Measurements from ENCODE around the gene WDR5. TPM values are rescaled to one million over a fixed set of nuclear protein-coding genes. Genes with fewer than 3 reads are reported as not detected.
A peak's percentile ranks its signal among the peaks of the same experiment; 100 is the strongest.

The WDR5 gene
- total RNA-seq, 2 experiments from 2014 or later = 41.0 to 42.5 TPM

- no peak for DNase-seq
- H3K4me3 Mint-ChIP-seq = no peak overlapping the region
- POLR2A ChIA-PET = no interaction called here
- H3K4me1 Mint-ChIP-seq = no peaks in the 10 kb centered on the region
- H3K36me3 Mint-ChIP-seq (ENCODE audit: low read depth) = peaks cover 30% of the 10 kb centered on the region
- no peaks in the 10 kb centered on the region for H3K9me3 Mint-ChIP-seq
- no peaks in the 10 kb centered on the region for H3K27me3 Mint-ChIP-seq
- no peak overlapping the region for H3K27ac Mint-ChIP-seq
- CTCF ChIA-PET = interaction anchor here (1.5 kb wide), 1 partner anchor 7 kb away, joined by 7 read pairs; no protein-coding TSS in a partner anchor
Observed at GRCh38 chr9:134155812-134156377, 20.0 kb downstream of the WDR5 start.

- Mint-ChIP-seq H3K27ac (no peak overlapping the region), H3K9me3 (no peaks in the 10 kb centered on the region), H3K4me1 (peaks cover 2% of the 10 kb centered on the region), H3K27me3 (no peaks in the 10 kb centered on the region), H3K4me3 (no peak overlapping the region), H3K36me3 (ENCODE audit: low read depth) (peaks cover 29% of the 10 kb centered on the region)
- DNase-seq = no peak
- ChIA-PET POLR2A (no interaction called here), CTCF (interaction anchor here (0.8 to 1.4 kb wide), 2 partner anchors 16 to 32 kb away, joined by 3 to 5 read pairs; no protein-coding TSS in a partner anchor)
Observed at GRCh38 chr9:134156564-134157377, 20.9 kb downstream of the WDR5 start.

GRCh38 chr9:134157378-134157885, 21.6 kb downstream of the WDR5 start:
- no peaks in the 10 kb centered on the region for H3K9me3 Mint-ChIP-seq
- H3K27ac Mint-ChIP-seq = no peak overlapping the region
- H3K4me3 Mint-ChIP-seq = no peak overlapping the region

GRCh38 chr9:134158242-134158641, 22.4 kb downstream of the WDR5 start:
- ChIA-PET CTCF (no interaction called here), POLR2A (no interaction called here)
- Mint-ChIP-seq H3K4me3 (no peak overlapping the region), H3K27ac (no peak overlapping the region), H3K36me3 (ENCODE audit: low read depth) (peaks cover 24% of the 10 kb centered on the region), H3K9me3 (no peaks in the 10 kb centered on the region), H3K4me1 (peaks cover 12% of the 10 kb centered on the region), H3K27me3 (no peaks in the 10 kb centered on the region)
- DNase-seq = no peak

More at GRCh38 chr9:134157378-134157885, 21.6 kb downstream of the WDR5 start:
- no peak for DNase-seq
- Mint-ChIP-seq H3K36me3 (ENCODE audit: low read depth) (peaks cover 27% of the 10 kb centered on the region), H3K27me3 (no peaks in the 10 kb centered on the region), H3K4me1 (peaks cover 8% of the 10 kb centered on the region)
- ChIA-PET CTCF (interaction anchor here (0.8 to 1.4 kb wide), 2 partner anchors 16 to 32 kb away, joined by 3 to 5 read pairs; no protein-coding TSS in a partner anchor), POLR2A (no interaction called here)

GRCh38 chr9:134158753-134159392, 23.0 kb downstream of the WDR5 start:
- Mint-ChIP-seq H3K9me3 (no peaks in the 10 kb centered on the region), H3K4me3 (no peak overlapping the region), H3K36me3 (ENCODE audit: low read depth) (peaks cover 24% of the 10 kb centered on the region), H3K4me1 (peaks cover 12% of the 10 kb centered on the region), H3K27ac (no peak overlapping the region), H3K27me3 (no peaks in the 10 kb centered on the region)
- ChIA-PET CTCF (interaction anchor here (1.0 kb wide), 1 partner anchor 12 kb away, joined by 3 read pairs; no protein-coding TSS in a partner anchor), POLR2A (no interaction called here)
- DNase-seq = no peak

GRCh38 chr9:134159566-134160245, 23.8 kb downstream of the WDR5 start:
- POLR2A ChIA-PET = no interaction called here
- Mint-ChIP-seq H3K9me3 (no peaks in the 10 kb centered on the region), H3K4me3 (no peak overlapping the region), H3K36me3 (ENCODE audit: low read depth) (peaks cover 24% of the 10 kb centered on the region), H3K4me1 (peaks cover 12% of the 10 kb centered on the region), H3K27ac (peak overlapping the region; percentile 31), H3K27me3 (no peaks in the 10 kb centered on the region)
- DNase-seq = no peak
- CTCF ChIA-PET = interaction anchor here (1.0 kb wide), 1 partner anchor 11 kb away, joined by 3 read pairs; no protein-coding TSS in a partner anchor

GRCh38 chr9:134161647-134162046, 25.8 kb downstream of the WDR5 start:
- Mint-ChIP-seq H3K9me3 (no peaks in the 10 kb centered on the region), H3K27ac (peak overlapping the region; percentile 20), H3K36me3 (ENCODE audit: low read depth) (peaks cover 19% of the 10 kb centered on the region), H3K4me3 (no peak overlapping the region), H3K27me3 (no peaks in the 10 kb centered on the region), H3K4me1 (peaks cover 24% of the 10 kb centered on the region)
- DNase-seq = no peak
- ChIA-PET CTCF (interaction anchor here (3.7 kb wide), 1 partner anchor 13 kb away, joined by 19 read pairs; no protein-coding TSS in a partner anchor), POLR2A (no interaction called here)

GRCh38 chr9:134162212-134162775, 26.4 kb downstream of the WDR5 start:
- Mint-ChIP-seq H3K4me1 (peaks cover 24% of the 10 kb centered on the region), H3K4me3 (no peak overlapping the region), H3K27me3 (no peaks in the 10 kb centered on the region), H3K36me3 (ENCODE audit: low read depth) (peaks cover 18% of the 10 kb centered on the region), H3K27ac (peak overlapping the region; percentile 70), H3K9me3 (no peaks in the 10 kb centered on the region)
- ChIA-PET CTCF (interaction anchor here (0.9 to 3.7 kb wide), 7 partner anchors 7 to 36 kb away, joined by 3 to 19 read pairs (median 3); partner anchors contain the start of gene WDR5), POLR2A (interaction anchor here (0.6 kb wide), 1 partner anchor 134 kb away, joined by 4 read pairs; no protein-coding TSS in a partner anchor)
- no peak for DNase-seq

GRCh38 chr9:134162926-134163370, 27.1 kb downstream of the WDR5 start:
- Mint-ChIP-seq H3K27me3 (no peaks in the 10 kb centered on the region), H3K27ac (peak overlapping the region; percentile 70)
- POLR2A ChIA-PET = interaction anchor here (0.6 kb wide), 1 partner anchor 135 kb away, joined by 4 read pairs; no protein-coding TSS in a partner anchor

GRCh38 chr9:134163371-134164196, 27.7 kb downstream of the WDR5 start:
- Mint-ChIP-seq H3K27ac (no peak overlapping the region), H3K27me3 (no peaks in the 10 kb centered on the region), H3K36me3 (ENCODE audit: low read depth) (peaks cover 7% of the 10 kb centered on the region), H3K9me3 (no peaks in the 10 kb centered on the region), H3K4me1 (peaks cover 24% of the 10 kb centered on the region), H3K4me3 (no peak overlapping the region)
- peak; percentile 69 for DNase-seq
- ChIA-PET CTCF (interaction anchor here (0.8 to 3.7 kb wide), 9 partner anchors 9 to 82 kb away, joined by 3 to 19 read pairs (median 3); partner anchors contain the start of gene WDR5), POLR2A (interaction anchor here (2.1 kb wide), 1 partner anchor 28 kb away, joined by 9 read pairs; the partner anchor contains the start of gene WDR5)

More at GRCh38 chr9:134162926-134163370, 27.1 kb downstream of the WDR5 start:
- CTCF ChIA-PET = interaction anchor here (0.8 to 3.7 kb wide), 9 partner anchors 8 to 81 kb away, joined by 3 to 19 read pairs (median 3); partner anchors contain the start of gene WDR5
- peaks cover 24% of the 10 kb centered on the region for H3K4me1 Mint-ChIP-seq
- no peak for DNase-seq
- no peaks in the 10 kb centered on the region for H3K9me3 Mint-ChIP-seq
- H3K36me3 Mint-ChIP-seq (ENCODE audit: low read depth) = peaks cover 13% of the 10 kb centered on the region
- H3K4me3 Mint-ChIP-seq = no peak overlapping the region

- peaks cover 7% of the 10 kb centered on the region for H3K36me3 Mint-ChIP-seq (ENCODE audit: low read depth)
- POLR2A ChIA-PET = interaction anchor here (0.6 to 2.1 kb wide), 2 partner anchors 29 to 292 kb away, joined by 4 to 9 read pairs; partner anchors contain the start of gene WDR5
- H3K9me3 Mint-ChIP-seq = no peaks in the 10 kb centered on the region
- H3K4me1 Mint-ChIP-seq = peaks cover 24% of the 10 kb centered on the region
- H3K4me3 Mint-ChIP-seq = no peak overlapping the region
- DNase-seq = no peak
- no peak overlapping the region for H3K27ac Mint-ChIP-seq
- no peaks in the 10 kb centered on the region for H3K27me3 Mint-ChIP-seq
- CTCF ChIA-PET = interaction anchor here (0.9 to 3.7 kb wide), 4 partner anchors 9 to 285 kb away, joined by 3 to 19 read pairs (median 4); partner anchors contain the start of gene WDR5
Observed at GRCh38 chr9:134164879-134165278, 29.0 kb downstream of the WDR5 start.
